CD4-positive, alpha-beta memory T cell (primary cell): Measurements from ENCODE around the gene WDR90. TPM values are rescaled to one million over a fixed set of nuclear protein-coding genes. Genes with fewer than 3 reads are reported as not detected.

Experiments
- CTCF ChIA-PET: fragments of 350-600 bp; sonication (Branson Sonifier 250); formaldehyde crosslinking; loops from one replicate; lab custom pipeline; 2021; ENCODE audit warnings: inconsistent platforms; ENCODE audit not compliant: partially characterized antibody; lab: Charles Lee
- POLR2A ChIA-PET: fragments of 350-600 bp; sonication (Branson Sonifier 250); formaldehyde crosslinking; loops from one replicate; lab custom pipeline; 2021; ENCODE audit not compliant: partially characterized antibody; lab: Charles Lee
- DNase-seq, 5 donors: peaks; one replicate each; pipeline versions ENCODE4 v3.0.0 to v3.0.0-alpha.2; 2020 to 2022; ENCODE audit warnings: mixed read lengths in 1 of 5
- H3K27ac ChIP-seq: one replicate; pipeline ENCODE4 v1.7.0; 2013; ENCODE audit warnings: low read depth, low read length
- H3K27me3 ChIP-seq: 2 replicates; pipeline ENCODE4 v1.7.0; 2013; ENCODE audit warnings: mild to moderate bottlenecking, low read length, moderate library complexity; ENCODE audit not compliant: insufficient read depth
- H3K36me3 ChIP-seq: 2 replicates; pipeline ENCODE4 v1.7.0; 2013; ENCODE audit warnings: mild to moderate bottlenecking, low read length, moderate library complexity; ENCODE audit not compliant: insufficient read depth
- H3K4me1 ChIP-seq: 2 replicates; pipeline ENCODE4 v1.7.0; 2013; ENCODE audit warnings: mild to moderate bottlenecking, low read length, moderate library complexity; ENCODE audit not compliant: insufficient read depth
- H3K4me3 ChIP-seq, 2 donors: one replicate each; pipeline ENCODE4 v1.7.0; 2013; ENCODE audit warnings: low read length in 2 of 2, mild to moderate bottlenecking in 1 of 2
- H3K9me3 ChIP-seq, 2 donors: one replicate each; pipeline ENCODE4 v1.7.0; 2013; ENCODE audit warnings: low read length in 2 of 2, control low read depth in 1 of 2; ENCODE audit not compliant: control insufficient read depth in 1 of 2
- H3K27ac Mint-ChIP-seq, 7 donors: one replicate each; pipeline ENCODE4 v1.8.0; 2020 to 2021; ENCODE audit warnings: mixed read lengths in 7 of 7, mild to moderate bottlenecking in 6 of 7, inconsistent platforms in 3 of 7, moderate library complexity in 3 of 7
- H3K27me3 Mint-ChIP-seq, 2 donors: one replicate each; pipeline ENCODE4 v1.8.0; 2020 to 2021; ENCODE audit warnings: mixed read lengths in 2 of 2
- H3K36me3 Mint-ChIP-seq, 2 donors: one replicate each; pipeline ENCODE4 v1.8.0; 2020 to 2021; ENCODE audit warnings: mixed read lengths in 2 of 2, inconsistent platforms in 1 of 2, mild to moderate bottlenecking in 1 of 2
- H3K4me1 Mint-ChIP-seq, 4 donors: one replicate each; pipeline ENCODE4 v1.8.0; 2020 to 2021; ENCODE audit warnings: mixed read lengths in 4 of 4, mild to moderate bottlenecking in 1 of 4
- H3K4me3 Mint-ChIP-seq, 8 donors: one replicate each; pipeline ENCODE4 v1.8.0; 2020 to 2021; ENCODE audit warnings: mixed read lengths in 8 of 8, mild to moderate bottlenecking in 7 of 8, moderate library complexity in 6 of 8, inconsistent platforms in 3 of 8
- H3K9me3 Mint-ChIP-seq, 8 donors: one replicate each; pipeline ENCODE4 v1.8.0; 2020 to 2021; ENCODE audit warnings: mixed read lengths in 8 of 8, mild to moderate bottlenecking in 5 of 8, inconsistent platforms in 3 of 8, moderate library complexity in 1 of 8
- intact Hi-C: fragments of 100-400 bp; cut with micrococcal nuclease; formaldehyde crosslinking; loops from one replicate; pipeline ENCODE4 v1.15.1; 2023
- polyA plus RNA-seq, 2 donors: library from polyadenylated mRNA; unstranded; fragments of 300-500 nt; fragmentation: Illumina TruSeq; gene quantifications; one replicate each; pipeline ENCODE4 v1.2.3, GENCODE V29; 2021
- total RNA-seq, 2 experiments: library from RNA; stranded (reverse); gene quantifications; one replicate each; pipeline ENCODE4 v1.2.3, GENCODE V29; 2021

Gene WDR90
- total and polyA plus RNA-seq, 4 experiments from 2014 or later = 0.96 to 19.7 (median 9.9) TPM

GRCh38 chr16:714558-715476 lies 65.7 kb downstream of the WDR90 start, which contains the start of gene METRN:
TSS of gene METRN (plus strand) at chr16:715118. CDS start at chr16:715290, 172 bp downstream.
- Histone ChIP-seq H3K27ac (no peak within 1 kb of the TSS), H3K27me3 (peaks cover 10% of the 10 kb centered on the region), H3K36me3 (no peaks in the 10 kb centered on the region), H3K9me3 (no peaks in the 10 kb centered on the region), H3K4me3 (peak within 1 kb of the TSS in 1 of 2 donors; percentile 43), H3K4me1 (peaks cover 21% of the 10 kb centered on the region)
- H3K36me3 Mint-ChIP-seq = no peaks in the 10 kb centered on the region
- peaks cover 0 to 22% (median 9%) of the 10 kb centered on the region in 4 donors for H3K4me1 Mint-ChIP-seq
- ChIA-PET CTCF (interaction anchor here (0.8 to 6.0 kb wide), 5 partner anchors 17 to 71 kb away, joined by 3 to 84 read pairs (median 3); partner anchors contain the start of genes CHTF18, CIAO3 and RPUSD1), POLR2A (interaction anchor here (1.0 to 9.0 kb wide), 9 partner anchors 10 to 78 kb away, joined by 3 to 71 read pairs (median 5); partner anchors contain the start of genes ANTKMT, CCDC78, CIAO3 and HAGHL)
- DNase-seq = peak; percentile 81 to 85 (median 84)
- intact Hi-C loops = no loop called here
- peak within 1 kb of the TSS; percentile 39 to 73 (median 56) for H3K4me3 Mint-ChIP-seq
- H3K27me3 Mint-ChIP-seq = peaks cover 0 to 8% of the 10 kb centered on the region in 2 donors
- peak within 1 kb of the TSS in 2 of 7 donors; percentile 35 to 44 for H3K27ac Mint-ChIP-seq
- no peaks in the 10 kb centered on the region for H3K9me3 Mint-ChIP-seq

GRCh38 chr16:715477-716199 lies 66.5 kb downstream of the WDR90 start:
- H3K4me1 Mint-ChIP-seq = peaks cover 3 to 30% (median 14%) of the 10 kb centered on the region in 4 donors
- Histone ChIP-seq H3K9me3 (no peaks in the 10 kb centered on the region), H3K36me3 (no peaks in the 10 kb centered on the region), H3K27me3 (peaks cover 5% of the 10 kb centered on the region), H3K4me3 (peak overlapping the region in 1 of 2 donors; percentile 43), H3K4me1 (peaks cover 29% of the 10 kb centered on the region), H3K27ac (no peak overlapping the region)
- peak overlapping the region in 2 of 7 donors; percentile 35 to 44 for H3K27ac Mint-ChIP-seq
- H3K36me3 Mint-ChIP-seq = no peaks in the 10 kb centered on the region
- ChIA-PET CTCF (interaction anchor here (0.8 to 2.0 kb wide), 10 partner anchors 8 to 71 kb away, joined by 3 to 7 read pairs (median 4); partner anchors contain the start of gene CIAO3), POLR2A (interaction anchor here (0.9 to 9.0 kb wide), 10 partner anchors 9 to 79 kb away, joined by 3 to 71 read pairs (median 4); partner anchors contain the start of genes ANTKMT, CCDC78, CIAO3 and HAGHL)
- no peak for DNase-seq
- H3K27me3 Mint-ChIP-seq = peaks cover 0 to 4% of the 10 kb centered on the region in 2 donors
- H3K4me3 Mint-ChIP-seq = peak overlapping the region; percentile 39 to 73 (median 56)
- intact Hi-C loops = no loop called here
- H3K9me3 Mint-ChIP-seq = no peaks in the 10 kb centered on the region

GRCh38 chr16:716200-716568 lies 67.0 kb downstream of the WDR90 start:
- H3K9me3 Mint-ChIP-seq = no peaks in the 10 kb centered on the region
- H3K4me3 Mint-ChIP-seq = peak overlapping the region; percentile 31 to 73 (median 58)
- peaks cover 3 to 31% (median 14%) of the 10 kb centered on the region in 4 donors for H3K4me1 Mint-ChIP-seq
- CTCF ChIA-PET = interaction anchor here (0.8 to 2.0 kb wide), 8 partner anchors 9 to 71 kb away, joined by 3 to 7 read pairs (median 4); partner anchors contain the start of gene CIAO3
- POLR2A ChIA-PET = interaction anchor here (0.8 to 9.0 kb wide), 8 partner anchors 9 to 79 kb away, joined by 3 to 71 read pairs (median 8); partner anchors contain the start of genes ANTKMT, CCDC78, CHTF18 and CIAO3
- H3K4me3 ChIP-seq = no peak overlapping the region
- peaks cover 0 to 4% of the 10 kb centered on the region in 2 donors for H3K27me3 Mint-ChIP-seq
- no peak for DNase-seq
- no peaks in the 10 kb centered on the region for H3K9me3 ChIP-seq
- H3K27ac ChIP-seq = no peak overlapping the region
- no peaks in the 10 kb centered on the region for H3K36me3 ChIP-seq
- H3K27me3 ChIP-seq = no peaks in the 10 kb centered on the region
- peaks cover 32% of the 10 kb centered on the region for H3K4me1 ChIP-seq
- H3K27ac Mint-ChIP-seq = peak overlapping the region in 1 of 7 donors; percentile 44
- no peaks in the 10 kb centered on the region for H3K36me3 Mint-ChIP-seq
- intact Hi-C loops = no loop called here

GRCh38 chr16:716768-717325 lies 67.7 kb downstream of the WDR90 start:
- H3K4me1 ChIP-seq = peaks cover 35% of the 10 kb centered on the region
- no peaks in the 10 kb centered on the region for H3K27me3 ChIP-seq
- POLR2A ChIA-PET = interaction anchor here (0.8 to 9.0 kb wide), 6 partner anchors 8 to 71 kb away, joined by 3 to 71 read pairs (median 8); partner anchors contain the start of genes ANTKMT, CCDC78, CHTF18 and CIAO3
- H3K4me3 Mint-ChIP-seq = peak overlapping the region in 3 of 8 donors; percentile 46 to 59 (median 48)
- H3K27ac Mint-ChIP-seq = no peak overlapping the region
- no peaks in the 10 kb centered on the region for H3K9me3 ChIP-seq
- no peak for DNase-seq
- H3K9me3 Mint-ChIP-seq = no peaks in the 10 kb centered on the region
- intact Hi-C loops = no loop called here
- H3K36me3 Mint-ChIP-seq = no peaks in the 10 kb centered on the region
- peaks cover 0 to 4% of the 10 kb centered on the region in 2 donors for H3K27me3 Mint-ChIP-seq
- H3K36me3 ChIP-seq = no peaks in the 10 kb centered on the region
- CTCF ChIA-PET = interaction anchor here (1.0 to 2.0 kb wide), 4 partner anchors 20 to 34 kb away, joined by 4 to 7 read pairs (median 6); partner anchors contain the start of gene CIAO3
- no peak overlapping the region for H3K27ac ChIP-seq
- H3K4me3 ChIP-seq = no peak overlapping the region
- H3K4me1 Mint-ChIP-seq = peaks cover 3 to 31% (median 14%) of the 10 kb centered on the region in 4 donors

Other genes with a start within 250 kb of the WDR90 start
- gene DECR2, start 247.5 kb upstream of the WDR90 start, total RNA-seq = 1 to 10 TPM; 5.1 to 7.3 TPM
- 1 to 10 TPM; 3.4 to 4.1 TPM for gene DECR2, start 247.5 kb upstream of the WDR90 start, polyA plus RNA-seq
- gene RAB11FIP3, start 223.7 kb upstream of the WDR90 start, total RNA-seq = 10 to 100 TPM; 41.8 to 42.6 TPM
- 1 to 10 TPM in 1 of 2 donors, under 1 TPM in 1; 0.15 to 4.6 TPM for gene RAB11FIP3, start 223.7 kb upstream of the WDR90 start, polyA plus RNA-seq
- gene CAPN15, start 121.7 kb upstream of the WDR90 start, total RNA-seq = 10 to 100 TPM; 74.0 to 77.4 TPM
- gene CAPN15, start 121.7 kb upstream of the WDR90 start, polyA plus RNA-seq = 10 to 100 TPM in 1 of 2 donors, 1 to 10 TPM in 1; 5.3 to 14.1 TPM
- gene PRR35, start 89.0 kb upstream of the WDR90 start, total RNA-seq = not detected
- gene PRR35, start 89.0 kb upstream of the WDR90 start, polyA plus RNA-seq = not detected
- 1 to 10 TPM; 2.4 to 3.2 TPM for gene NHLRC4, start 82.4 kb upstream of the WDR90 start, total RNA-seq
- 1 to 10 TPM; 2.1 to 2.7 TPM for gene NHLRC4, start 82.4 kb upstream of the WDR90 start, polyA plus RNA-seq
- gene PIGQ, start 79.4 kb upstream of the WDR90 start, total RNA-seq = 10 to 100 TPM; 61.4 to 63.3 TPM
- gene PIGQ, start 79.4 kb upstream of the WDR90 start, polyA plus RNA-seq = 10 to 100 TPM in 1 of 2 donors, 1 to 10 TPM in 1; 7.2 to 12.5 TPM
- 10 to 100 TPM; 22.0 to 25.6 TPM for gene RAB40C, start 59.3 kb upstream of the WDR90 start, total RNA-seq
- gene RAB40C, start 59.3 kb upstream of the WDR90 start, polyA plus RNA-seq = 10 to 100 TPM in 1 of 2 donors, 1 to 10 TPM in 1; 6.8 to 17.7 TPM
- under 1 TPM; 0.67 to 0.86 TPM for gene WFIKKN1, start 18.4 kb upstream of the WDR90 start, total RNA-seq
- gene WFIKKN1, start 18.4 kb upstream of the WDR90 start, polyA plus RNA-seq = under 1 TPM in 1 of 2 donors, not detected in 1; 0.09 TPM
- gene METTL26, start 13.1 kb upstream of the WDR90 start, total RNA-seq = 10 to 100 TPM; 68.4 to 74.1 TPM
- gene METTL26, start 13.1 kb upstream of the WDR90 start, polyA plus RNA-seq = 100 to 1,000 TPM in 1 of 2 donors, 10 to 100 TPM in 1; 90.1 to 106 TPM
- 10 to 100 TPM; 28.3 to 30.5 TPM for gene MCRIP2, start 7.5 kb upstream of the WDR90 start, total RNA-seq
- 10 to 100 TPM; 34.6 to 45.5 TPM for gene MCRIP2, start 7.5 kb upstream of the WDR90 start, polyA plus RNA-seq
- 100 to 1,000 TPM; 254 to 263 TPM for gene RHOT2, start 18.8 kb downstream of the WDR90 start, total RNA-seq
- gene RHOT2, start 18.8 kb downstream of the WDR90 start, polyA plus RNA-seq = 10 to 100 TPM; 46.6 to 54.3 TPM
- gene RHBDL1, start 26.3 kb downstream of the WDR90 start, total RNA-seq = 1 to 10 TPM; 2.2 to 2.4 TPM
- 1 to 10 TPM; 2.1 to 2.8 TPM for gene RHBDL1, start 26.3 kb downstream of the WDR90 start, polyA plus RNA-seq
- gene STUB1, start 31.0 kb downstream of the WDR90 start, total RNA-seq = 100 to 1,000 TPM in 1 of 2 experiments, 10 to 100 TPM in 1; 97.2 to 110 TPM
- gene STUB1, start 31.0 kb downstream of the WDR90 start, polyA plus RNA-seq = 100 to 1,000 TPM; 147 to 181 TPM
- 10 to 100 TPM; 45.0 to 49.0 TPM for gene JMJD8, start 35.0 kb downstream of the WDR90 start, total RNA-seq
- gene JMJD8, start 35.0 kb downstream of the WDR90 start, polyA plus RNA-seq = 10 to 100 TPM; 43.9 to 60.3 TPM
- 10 to 100 TPM; 15.5 to 16.1 TPM for gene WDR24, start 41.0 kb downstream of the WDR90 start, total RNA-seq
- gene WDR24, start 41.0 kb downstream of the WDR90 start, polyA plus RNA-seq = 10 to 100 TPM; 10.2 to 12.2 TPM
- gene FBXL16, start 56.4 kb downstream of the WDR90 start, total RNA-seq = 10 to 100 TPM; 58.4 to 59.5 TPM
- 10 to 100 TPM in 1 of 2 donors, 1 to 10 TPM in 1; 9.3 to 38.6 TPM for gene FBXL16, start 56.4 kb downstream of the WDR90 start, polyA plus RNA-seq
- gene METRN, start 65.8 kb downstream of the WDR90 start, total RNA-seq = 1 to 10 TPM; 6.9 to 7.7 TPM
- 10 to 100 TPM in 1 of 2 donors, 1 to 10 TPM in 1; 8.3 to 18.8 TPM for gene METRN, start 65.8 kb downstream of the WDR90 start, polyA plus RNA-seq
- gene ANTKMT, start 71.8 kb downstream of the WDR90 start, total RNA-seq = 10 to 100 TPM; 21.5 to 23.5 TPM
- gene ANTKMT, start 71.8 kb downstream of the WDR90 start, polyA plus RNA-seq = 10 to 100 TPM; 14.5 to 36.4 TPM
- gene CCDC78, start 77.1 kb downstream of the WDR90 start, total RNA-seq = 1 to 10 TPM; 4.5 to 5.1 TPM
- gene CCDC78, start 77.1 kb downstream of the WDR90 start, polyA plus RNA-seq = not detected
- gene HAGHL, start 77.7 kb downstream of the WDR90 start, total RNA-seq = 10 to 100 TPM; 17.2 to 24.4 TPM
- gene HAGHL, start 77.7 kb downstream of the WDR90 start, polyA plus RNA-seq = 1 to 10 TPM; 2.2 to 4.0 TPM
- 10 to 100 TPM; 58.2 TPM for gene CIAO3, start 91.6 kb downstream of the WDR90 start, total RNA-seq
- gene CIAO3, start 91.6 kb downstream of the WDR90 start, polyA plus RNA-seq = 10 to 100 TPM; 10.8 to 26.1 TPM
- not detected for gene MSLN, start 111.4 kb downstream of the WDR90 start, total RNA-seq
- gene MSLN, start 111.4 kb downstream of the WDR90 start, polyA plus RNA-seq = not detected
- 10 to 100 TPM; 26.9 to 31.1 TPM for gene RPUSD1, start 139.0 kb downstream of the WDR90 start, total RNA-seq
- gene RPUSD1, start 139.0 kb downstream of the WDR90 start, polyA plus RNA-seq = 10 to 100 TPM; 19.9 to 29.7 TPM
- 10 to 100 TPM; 42.1 to 46.9 TPM for gene CHTF18, start 139.3 kb downstream of the WDR90 start, total RNA-seq
- 1 to 10 TPM; 3.0 to 6.0 TPM for gene CHTF18, start 139.3 kb downstream of the WDR90 start, polyA plus RNA-seq
- not detected for gene GNG13, start 151.4 kb downstream of the WDR90 start, total RNA-seq
- gene GNG13, start 151.4 kb downstream of the WDR90 start, polyA plus RNA-seq = not detected